ENCODE results near the gene COL15A1.
"Not testable (repeated sequence)": the region's sequence is repeated elsewhere in the genome, so short reads cannot be mapped to it uniquely, and the experiment has no call there.

COL15A1 gene

DNA sequence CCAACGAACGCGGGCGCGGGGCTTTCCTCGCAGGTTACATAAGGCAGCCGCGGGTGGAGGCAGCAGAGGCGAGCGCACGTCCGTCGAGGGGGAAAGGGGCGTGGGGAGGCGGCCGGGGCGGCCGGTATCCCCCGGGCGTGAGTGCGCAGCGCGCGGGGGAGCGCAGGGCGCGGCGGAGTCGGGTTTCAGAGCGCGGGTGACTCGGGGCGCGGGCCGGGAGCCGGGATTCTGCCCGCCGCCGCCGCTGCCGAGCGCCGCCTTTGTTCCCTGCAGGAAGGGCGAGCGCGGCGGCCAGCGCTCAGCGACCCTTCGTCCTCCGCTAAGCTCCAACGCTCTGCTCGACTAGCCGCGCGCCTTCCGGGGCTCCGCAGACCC is at the start of gene COL15A1:
TSS of gene COL15A1 (plus strand) at position 226 of the 375 bp plus-strand sequence. CDS start 155 bp downstream, outside the sequence.
- H3K4me1 ChIP-seq (ENCODE audit: control insufficient read depth, insufficient read depth, low read length), result peaks cover 18% of the 10 kb centered on the region
- no peaks in the 10 kb centered on the region for H3K36me3 ChIP-seq (ENCODE audit: control insufficient read depth, insufficient read depth, low read length)
- peak within 1 kb of the TSS; percentile 91 for H3K4me3 ChIP-seq (ENCODE audit: low read length)
- H3K9ac ChIP-seq (ENCODE audit: low read length), result peak within 1 kb of the TSS; percentile 81
- H3K27ac ChIP-seq (ENCODE audit: low read depth, low read length), result peak within 1 kb of the TSS; percentile 96
- peaks cover 2% of the 10 kb centered on the region for H3K27me3 ChIP-seq (ENCODE audit: control insufficient read depth, insufficient read depth, low read length)

DNA sequence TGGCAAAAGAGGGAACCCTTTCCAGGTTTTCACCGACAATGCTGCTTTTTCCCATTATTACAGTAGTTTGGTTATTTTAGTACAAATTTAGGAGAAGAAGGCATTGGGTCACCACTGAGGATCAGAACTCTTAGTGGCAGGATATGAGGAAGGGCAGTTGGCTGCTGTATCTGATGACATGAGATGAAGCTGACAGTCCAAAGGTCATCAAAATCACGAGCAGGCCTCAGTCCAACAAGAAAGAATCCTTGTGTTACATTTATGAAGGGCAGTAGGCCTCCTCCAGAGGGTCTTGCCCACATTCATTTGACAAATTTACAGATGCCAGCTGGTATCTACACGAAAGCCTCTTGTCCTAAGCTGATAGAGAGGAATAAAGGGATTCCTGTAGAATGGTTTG is 49.5 kb upstream of the COL15A1 start:
- H3K27ac ChIP-seq (ENCODE audit: low read depth, low read length), result no peak overlapping the region
- H3K36me3 ChIP-seq (ENCODE audit: control insufficient read depth, insufficient read depth, low read length), result no peaks in the 10 kb centered on the region
- H3K9ac ChIP-seq (ENCODE audit: low read length), result no peak overlapping the region
- H3K4me3 ChIP-seq (ENCODE audit: low read length), result no peak overlapping the region
- no peaks in the 10 kb centered on the region for H3K27me3 ChIP-seq (ENCODE audit: control insufficient read depth, insufficient read depth, low read length)
- H3K4me1 ChIP-seq (ENCODE audit: control insufficient read depth, insufficient read depth, low read length), result no peaks in the 10 kb centered on the region

- Histone ChIP-seq H3K9ac (ENCODE audit: low read length) (no peak overlapping the region), H3K4me3 (ENCODE audit: low read length) (no peak overlapping the region), H3K27ac (ENCODE audit: low read depth, low read length) (no peak overlapping the region), H3K27me3 (ENCODE audit: control insufficient read depth, insufficient read depth, low read length) (no peaks in the 10 kb centered on the region), H3K36me3 (ENCODE audit: control insufficient read depth, insufficient read depth, low read length) (no peaks in the 10 kb centered on the region), H3K4me1 (ENCODE audit: control insufficient read depth, insufficient read depth, low read length) (no peaks in the 10 kb centered on the region)
Observed at GRCh38 chr9:98894761-98895160, 48.9 kb upstream of the COL15A1 start.

GRCh38 chr9:98896632-98897031 is 47.1 kb upstream of the COL15A1 start:
- no peaks in the 10 kb centered on the region for H3K36me3 ChIP-seq (ENCODE audit: control insufficient read depth, insufficient read depth, low read length)
- no peak overlapping the region for H3K9ac ChIP-seq (ENCODE audit: low read length)
- H3K27me3 ChIP-seq (ENCODE audit: control insufficient read depth, insufficient read depth, low read length), result no peaks in the 10 kb centered on the region

DNA sequence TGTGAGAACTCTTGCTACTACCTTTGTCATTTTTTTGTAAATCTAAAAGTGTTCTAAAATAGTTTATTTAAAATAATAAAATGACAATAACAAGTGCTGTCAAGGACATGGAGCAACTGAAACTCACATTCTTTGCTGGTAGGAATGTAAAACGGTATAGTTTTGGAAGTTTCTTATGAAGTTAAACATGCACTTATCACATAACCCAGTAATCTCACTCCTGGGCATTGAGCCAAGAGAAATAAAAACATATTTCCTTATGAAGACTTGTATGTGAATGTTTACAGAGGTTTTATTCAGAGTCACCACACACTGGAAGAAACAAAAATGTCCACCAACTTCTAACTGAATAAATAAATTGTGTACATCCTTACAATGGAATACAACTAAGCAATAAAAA is 46.0 kb upstream of the COL15A1 start:
- no peaks in the 10 kb centered on the region for H3K4me1 ChIP-seq (ENCODE audit: control insufficient read depth, insufficient read depth, low read length)

More at GRCh38 chr9:98896632-98897031, 47.1 kb upstream of the COL15A1 start:
- Histone ChIP-seq H3K4me1 (ENCODE audit: control insufficient read depth, insufficient read depth, low read length) (no peaks in the 10 kb centered on the region), H3K4me3 (ENCODE audit: low read length) (no peak overlapping the region), H3K27ac (ENCODE audit: low read depth, low read length) (no peak overlapping the region)

GRCh38 chr9:98899408-98900056 is 44.2 kb upstream of the COL15A1 start:
- Histone ChIP-seq H3K4me3 (ENCODE audit: low read length) (no peak overlapping the region), H3K27me3 (ENCODE audit: control insufficient read depth, insufficient read depth, low read length) (no peaks in the 10 kb centered on the region), H3K9ac (ENCODE audit: low read length) (no peak overlapping the region), H3K36me3 (ENCODE audit: control insufficient read depth, insufficient read depth, low read length) (no peaks in the 10 kb centered on the region), H3K4me1 (ENCODE audit: control insufficient read depth, insufficient read depth, low read length) (no peaks in the 10 kb centered on the region), H3K27ac (ENCODE audit: low read depth, low read length) (no peak overlapping the region)

More for the DNA sequence above, 46.0 kb upstream of the COL15A1 start:
- Histone ChIP-seq H3K27ac (ENCODE audit: low read depth, low read length) (no peak overlapping the region), H3K9ac (ENCODE audit: low read length) (no peak overlapping the region), H3K27me3 (ENCODE audit: control insufficient read depth, insufficient read depth, low read length) (no peaks in the 10 kb centered on the region), H3K36me3 (ENCODE audit: control insufficient read depth, insufficient read depth, low read length) (no peaks in the 10 kb centered on the region), H3K4me3 (ENCODE audit: low read length) (no peak overlapping the region)

DNA sequence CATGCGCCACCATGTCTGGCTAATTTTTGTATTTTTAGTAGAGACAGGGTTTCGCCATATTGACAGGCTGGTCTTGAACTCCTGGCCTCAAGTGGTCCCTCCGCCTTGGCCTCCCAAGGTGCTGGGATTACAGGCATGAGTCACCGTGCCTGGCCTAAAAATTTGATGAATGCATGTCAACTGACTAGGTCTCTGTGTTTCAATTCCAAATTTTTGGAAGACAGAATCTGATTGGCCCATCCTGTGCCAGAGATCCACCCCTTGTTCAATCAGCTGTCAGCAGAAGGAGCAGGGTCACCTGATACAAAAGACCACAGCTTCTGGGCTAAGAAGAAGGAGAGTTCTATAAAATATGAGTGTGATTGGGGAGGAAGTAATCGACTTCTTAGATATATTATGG is 43.5 kb upstream of the COL15A1 start:
- Histone ChIP-seq H3K4me1 (ENCODE audit: control insufficient read depth, insufficient read depth, low read length) (no peaks in the 10 kb centered on the region), H3K27me3 (ENCODE audit: control insufficient read depth, insufficient read depth, low read length) (no peaks in the 10 kb centered on the region), H3K9ac (ENCODE audit: low read length) (no peak overlapping the region), H3K27ac (ENCODE audit: low read depth, low read length) (no peak overlapping the region), H3K4me3 (ENCODE audit: low read length) (no peak overlapping the region), H3K36me3 (ENCODE audit: control insufficient read depth, insufficient read depth, low read length) (no peaks in the 10 kb centered on the region)

DNA sequence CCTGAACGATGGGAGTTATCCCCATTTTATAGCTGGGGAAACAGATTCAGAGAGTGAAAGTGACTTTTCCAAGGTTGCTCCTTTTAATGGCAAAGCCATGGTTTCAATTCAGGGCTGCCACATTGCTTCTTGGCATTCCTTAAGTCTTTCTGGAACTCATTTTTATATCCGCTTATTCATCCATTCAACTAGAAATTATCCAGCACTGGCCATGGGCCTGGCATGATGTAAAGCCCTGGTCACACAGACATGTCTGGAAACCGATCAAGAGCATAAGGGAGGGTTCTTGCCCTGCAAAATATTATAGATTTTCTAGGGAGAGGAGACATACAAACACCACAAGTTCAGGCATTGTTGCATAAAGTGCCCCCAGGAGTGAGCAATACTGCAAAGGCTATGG is 43.0 kb upstream of the COL15A1 start:
- Histone ChIP-seq H3K27ac (ENCODE audit: low read depth, low read length) (no peak overlapping the region), H3K36me3 (ENCODE audit: control insufficient read depth, insufficient read depth, low read length) (no peaks in the 10 kb centered on the region), H3K27me3 (ENCODE audit: control insufficient read depth, insufficient read depth, low read length) (no peaks in the 10 kb centered on the region), H3K9ac (ENCODE audit: low read length) (no peak overlapping the region), H3K4me1 (ENCODE audit: control insufficient read depth, insufficient read depth, low read length) (no peaks in the 10 kb centered on the region), H3K4me3 (ENCODE audit: low read length) (no peak overlapping the region)

DNA sequence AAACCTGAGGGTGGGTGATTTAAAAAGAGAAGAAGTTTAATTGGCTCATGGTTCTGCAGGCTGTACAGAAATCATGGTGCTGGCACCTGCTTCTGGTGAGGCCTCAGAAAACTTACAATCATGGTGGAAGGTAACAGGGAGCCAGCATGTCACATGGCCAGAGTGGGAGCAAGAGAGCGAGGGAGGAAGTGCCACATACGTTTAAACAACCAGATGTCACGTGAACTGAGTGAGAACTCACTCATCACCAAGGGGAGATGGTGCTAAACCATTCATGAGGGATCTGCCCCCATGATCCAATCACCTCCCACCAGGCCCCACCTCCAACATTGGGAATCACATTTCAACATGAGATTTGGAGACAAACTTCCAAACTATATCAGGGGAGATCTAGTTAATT is 41.9 kb upstream of the COL15A1 start:
- not testable (repeated sequence) for H3K9ac ChIP-seq (ENCODE audit: low read length); H3K36me3 ChIP-seq (ENCODE audit: control insufficient read depth, insufficient read depth, low read length); H3K4me3 ChIP-seq (ENCODE audit: low read length); H3K27ac ChIP-seq (ENCODE audit: low read depth, low read length); H3K4me1 ChIP-seq (ENCODE audit: control insufficient read depth, insufficient read depth, low read length); H3K27me3 ChIP-seq (ENCODE audit: control insufficient read depth, insufficient read depth, low read length)

- H3K4me3 ChIP-seq (ENCODE audit: low read length), result no peak overlapping the region
- no peaks in the 10 kb centered on the region for H3K4me1 ChIP-seq (ENCODE audit: control insufficient read depth, insufficient read depth, low read length)
- H3K27me3 ChIP-seq (ENCODE audit: control insufficient read depth, insufficient read depth, low read length), result no peaks in the 10 kb centered on the region
- H3K36me3 ChIP-seq (ENCODE audit: control insufficient read depth, insufficient read depth, low read length), result no peaks in the 10 kb centered on the region
- no peak overlapping the region for H3K9ac ChIP-seq (ENCODE audit: low read length)
- no peak overlapping the region for H3K27ac ChIP-seq (ENCODE audit: low read depth, low read length)
Observed at GRCh38 chr9:98902516-98902915, 41.2 kb upstream of the COL15A1 start.

GRCh38 chr9:98902925-98903324 is 40.8 kb upstream of the COL15A1 start:
- no peak overlapping the region for H3K27ac ChIP-seq (ENCODE audit: low read depth, low read length)
- no peaks in the 10 kb centered on the region for H3K27me3 ChIP-seq (ENCODE audit: control insufficient read depth, insufficient read depth, low read length)
- H3K9ac ChIP-seq (ENCODE audit: low read length), result no peak overlapping the region
- H3K36me3 ChIP-seq (ENCODE audit: control insufficient read depth, insufficient read depth, low read length), result no peaks in the 10 kb centered on the region
- H3K4me1 ChIP-seq (ENCODE audit: control insufficient read depth, insufficient read depth, low read length), result no peaks in the 10 kb centered on the region
- H3K4me3 ChIP-seq (ENCODE audit: low read length), result no peak overlapping the region

DNA sequence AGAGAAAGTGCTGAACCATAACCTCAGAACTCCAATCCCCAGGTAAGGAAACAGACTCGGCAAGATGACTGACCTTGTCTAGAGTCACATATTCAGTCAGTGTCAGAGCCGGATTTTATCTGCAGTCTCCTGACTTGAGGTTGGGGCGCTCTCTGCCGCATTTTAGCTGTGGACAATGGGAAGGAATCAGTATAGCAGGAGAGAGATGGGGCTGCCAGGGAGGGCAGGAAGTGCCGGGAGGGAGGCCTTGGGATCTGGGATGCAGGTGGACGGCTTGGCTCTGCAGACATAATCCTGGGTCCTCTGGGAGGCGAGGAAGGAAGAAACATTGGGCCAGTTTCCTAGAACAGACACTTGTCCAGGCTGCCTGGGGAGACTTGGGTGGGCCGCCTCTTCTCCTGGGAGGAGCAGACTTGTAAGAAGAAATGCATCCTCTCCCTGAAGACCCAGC is 39.7 kb upstream of the COL15A1 start:
- Histone ChIP-seq H3K9ac (ENCODE audit: low read length) (no peak overlapping the region), H3K4me1 (ENCODE audit: control insufficient read depth, insufficient read depth, low read length) (peaks cover 3% of the 10 kb centered on the region), H3K27me3 (ENCODE audit: control insufficient read depth, insufficient read depth, low read length) (no peaks in the 10 kb centered on the region), H3K4me3 (ENCODE audit: low read length) (no peak overlapping the region), H3K27ac (ENCODE audit: low read depth, low read length) (no peak overlapping the region), H3K36me3 (ENCODE audit: control insufficient read depth, insufficient read depth, low read length) (no peaks in the 10 kb centered on the region)

GRCh38 chr9:98905015-98905414 is 38.7 kb upstream of the COL15A1 start:
- H3K36me3 ChIP-seq (ENCODE audit: control insufficient read depth, insufficient read depth, low read length), result no peaks in the 10 kb centered on the region
- no peak overlapping the region for H3K4me3 ChIP-seq (ENCODE audit: low read length)
- peaks cover 3% of the 10 kb centered on the region for H3K4me1 ChIP-seq (ENCODE audit: control insufficient read depth, insufficient read depth, low read length)
- H3K9ac ChIP-seq (ENCODE audit: low read length), result no peak overlapping the region
- H3K27ac ChIP-seq (ENCODE audit: low read depth, low read length), result no peak overlapping the region
- no peaks in the 10 kb centered on the region for H3K27me3 ChIP-seq (ENCODE audit: control insufficient read depth, insufficient read depth, low read length)

Measured in rectal smooth muscle tissue (tissue), 1 donor.